GM13977 (cell line): ENCODE data around the gene PLCB1.
"Not testable (repeated sequence)": the region's sequence is repeated elsewhere in the genome, so short reads cannot be mapped to it uniquely, and the experiment has no call there.

ENCODE experiments used
- DNase-seq: peaks from one replicate; pipeline ENCODE4 v3.0.0; 2012; ENCODE audit warnings: low spot score
- CTCF ChIP-seq: IDR thresholded peaks from 2 replicates; pipeline ENCODE4 v1.5.1; 2012; ENCODE audit warnings: mild to moderate bottlenecking, control low read depth; ENCODE audit not compliant: insufficient read depth; ENCODE audit errors: extremely low read depth, missing control alignments
- in situ Hi-C: fragments of 300-500 bp; cut with MboI; formaldehyde crosslinking; loops from one replicate; pipeline ENCODE4 v1.12.0; 2022; ENCODE audit warnings: low sequenced_read_pairs, low pct_unique_long_range_greater_than_20kb, mixed read lengths, inconsistent platforms; ENCODE audit not compliant: unreplicated experiment

The PLCB1 gene

DNA sequence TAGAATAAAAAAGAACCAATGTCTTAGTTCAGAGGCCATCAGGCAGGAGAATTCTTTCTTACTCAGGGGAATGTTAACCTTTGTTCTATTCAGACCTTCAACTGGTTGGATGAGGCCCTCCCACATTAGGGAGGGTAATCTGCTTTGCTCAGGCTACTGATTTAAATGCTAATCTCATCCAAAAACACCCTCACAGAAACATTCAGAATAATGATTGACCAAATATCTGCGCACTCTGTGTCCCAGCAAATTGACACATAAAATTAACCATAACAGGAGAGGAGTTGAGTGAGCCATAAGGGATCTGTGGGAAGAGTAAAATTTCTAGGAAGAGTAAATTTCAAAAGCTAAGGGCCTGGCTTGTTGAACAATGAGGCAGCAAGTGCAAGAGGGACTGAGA lies 702.8 kb downstream of the PLCB1 start:
- in situ Hi-C loops, result no loop called here
- DNase-seq, result no peak

DNA sequence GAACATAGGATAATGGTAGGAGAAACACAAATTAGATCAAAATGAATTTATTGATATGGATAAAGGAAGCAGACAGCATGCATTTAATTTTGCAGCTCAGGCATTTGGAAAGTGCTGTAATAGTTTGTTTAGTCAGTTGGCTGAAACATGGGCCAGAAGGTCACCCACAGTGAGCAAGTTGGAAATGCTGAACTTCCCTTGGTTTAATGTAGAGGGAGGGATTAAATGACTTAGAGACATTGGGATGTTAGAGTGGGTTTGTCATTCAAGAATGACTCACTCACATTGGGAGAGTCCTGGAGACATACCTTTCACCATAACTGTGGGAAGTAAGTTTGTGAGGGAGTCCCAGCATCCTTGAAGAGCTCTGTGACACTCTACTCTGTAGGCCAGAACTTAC lies 705.3 kb downstream of the PLCB1 start:
- no peak for TF ChIP-seq CTCF
- in situ Hi-C loops, result no loop called here
- no peak for DNase-seq

More for the DNA sequence above, 702.8 kb downstream of the PLCB1 start:
- TF ChIP-seq CTCF, result no peak

- DNase-seq, result no peak
- TF ChIP-seq CTCF, result no peak
- in situ Hi-C loops, result no loop called here
Measured at GRCh38 chr20:8842525-8842924, 710.5 kb downstream of the PLCB1 start.

DNA sequence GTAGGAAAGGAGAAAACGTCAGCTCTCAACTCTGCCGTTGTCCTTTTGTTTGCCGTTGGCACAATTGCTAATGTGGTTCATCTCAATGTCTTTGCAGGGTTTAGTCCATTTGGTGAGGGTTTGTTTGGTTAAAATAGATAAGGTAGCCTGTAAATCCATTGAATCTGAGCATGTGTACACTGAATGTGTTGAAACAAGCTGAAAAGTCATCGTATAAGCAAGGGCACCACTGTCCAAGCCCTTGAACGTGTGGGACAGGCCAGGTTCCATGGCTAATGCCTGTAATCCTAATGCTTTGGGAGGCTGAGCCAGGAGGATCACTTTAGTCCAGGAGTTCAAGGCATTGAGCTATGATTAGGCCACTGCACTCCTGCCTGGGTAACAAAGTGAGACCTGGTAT lies 712.1 kb downstream of the PLCB1 start:
- TF ChIP-seq CTCF, result no peak
- no peak for DNase-seq
- in situ Hi-C loops, result no loop called here

- TF ChIP-seq CTCF, result no peak
- in situ Hi-C loops, result loop anchor here (25.0 kb wide), 1 partner anchor 512 kb away; no protein-coding TSS in a partner anchor
- DNase-seq, result no peak
Measured at GRCh38 chr20:8849990-8850389, 717.9 kb downstream of the PLCB1 start.

DNA sequence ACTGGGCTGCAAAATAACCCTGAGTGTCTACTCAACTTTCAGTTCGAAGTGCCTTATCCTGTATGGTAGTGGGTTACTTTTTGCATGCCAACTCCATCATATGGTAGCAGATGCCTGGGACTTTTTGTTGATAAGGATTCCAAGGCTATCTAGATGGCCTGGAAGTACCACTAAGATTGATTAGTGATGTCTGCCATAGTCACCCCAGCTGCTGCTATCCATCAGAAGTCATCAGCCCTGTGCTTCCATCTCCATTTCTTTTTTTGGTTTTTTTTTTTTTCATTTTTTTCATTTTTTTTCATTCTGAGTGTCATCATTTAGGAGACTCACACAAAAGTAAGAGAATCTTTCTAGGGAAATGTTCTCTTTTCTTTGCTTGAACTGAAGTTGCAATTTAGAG lies 719.4 kb downstream of the PLCB1 start:
- no peak for TF ChIP-seq CTCF
- in situ Hi-C loops, result loop anchor here (25.0 kb wide), 1 partner anchor 511 kb away; no protein-coding TSS in a partner anchor

DNA sequence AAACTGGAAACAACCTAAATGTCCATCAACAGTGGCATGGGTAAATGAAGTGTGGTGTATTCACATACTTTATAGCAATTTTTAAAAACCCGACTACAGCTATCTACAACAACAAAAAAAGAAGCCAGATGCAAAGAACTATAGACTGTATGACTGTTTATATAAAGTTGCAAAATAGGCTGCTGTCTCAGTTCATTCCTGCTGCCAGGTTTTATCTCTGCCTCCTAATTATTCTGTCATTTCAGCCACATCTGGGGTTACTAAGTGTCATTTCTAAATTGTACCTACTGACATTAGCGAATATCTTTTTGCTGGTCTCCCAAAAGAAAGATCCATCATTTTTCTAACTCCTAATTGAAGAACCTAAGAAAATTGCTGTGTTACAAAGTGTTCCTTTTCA lies 719.9 kb downstream of the PLCB1 start:
- in situ Hi-C loops, result loop anchor here (25.0 kb wide), 1 partner anchor 510 kb away; no protein-coding TSS in a partner anchor
- not testable (repeated sequence) for DNase-seq

More for the DNA sequence above, 719.4 kb downstream of the PLCB1 start:
- DNase-seq, result no peak

GRCh38 chr20:8853211-8853610 lies 721.1 kb downstream of the PLCB1 start:
- not testable (repeated sequence) for DNase-seq
- in situ Hi-C loops, result loop anchor here (25.0 kb wide), 1 partner anchor 509 kb away; no protein-coding TSS in a partner anchor
